ENCODE data around the gene TIGD7. TPM values are rescaled to one million over a fixed set of nuclear protein-coding genes. Genes with fewer than 3 reads are reported as not detected.

TIGD7 gene
- total RNA-seq, 1 donor from 2014 or later = 22.0 TPM

DNA sequence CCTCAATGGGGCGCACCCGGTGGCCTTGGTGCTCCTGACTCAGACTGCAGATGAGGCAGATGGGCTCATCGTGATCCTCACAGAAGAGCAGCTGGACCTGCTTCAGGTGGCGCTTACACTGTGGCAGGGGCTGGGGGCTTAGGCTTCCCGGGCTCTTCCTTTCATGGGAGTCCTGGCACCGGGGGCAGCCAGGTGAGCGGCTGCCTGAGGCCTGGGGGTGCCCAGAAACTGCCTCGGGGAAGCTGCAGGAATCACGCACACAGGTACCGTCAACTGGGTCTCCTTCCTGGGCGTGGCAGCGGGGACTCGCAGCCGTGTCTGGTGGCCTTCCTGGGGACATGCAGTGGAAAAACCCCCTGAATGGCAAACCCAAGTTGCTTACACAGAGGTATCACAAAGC, 55.8 kb downstream of the TIGD7 start:
- no peak for FAIRE-seq
- DNase-seq (ENCODE audit: low spot score in 2 of 2) = no peak

DNA sequence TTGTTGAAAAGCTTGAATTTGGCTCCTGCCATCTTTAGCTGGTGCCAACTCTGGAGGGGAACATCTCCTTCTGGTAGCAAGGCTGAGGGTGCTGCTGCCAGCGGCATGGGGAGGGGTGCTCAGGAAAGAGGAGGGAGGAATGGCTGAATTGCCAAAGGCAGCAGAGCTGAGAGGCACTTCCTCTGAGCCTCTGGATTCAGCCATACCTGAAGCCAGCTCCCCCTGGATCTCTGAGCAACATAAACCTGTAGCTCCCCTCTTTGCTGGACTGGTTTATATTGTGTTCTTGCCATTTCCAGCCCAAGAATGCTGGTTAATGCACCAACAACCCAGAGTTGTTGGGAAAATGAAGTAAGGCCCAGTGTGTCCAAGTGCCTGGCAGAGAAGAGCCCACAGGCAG, 56.2 kb downstream of the TIGD7 start:
- no peak for DNase-seq (ENCODE audit: low spot score in 2 of 2)
- FAIRE-seq = no peak

Other genes with a start within 250 kb of the TIGD7 start
- gene IL32, start 239.8 kb downstream of the TIGD7 start, total RNA-seq = 0.82 TPM
- not detected for gene ZSCAN10, start 206.1 kb downstream of the TIGD7 start, total RNA-seq
- 17.9 TPM for gene ZNF205, start 192.8 kb downstream of the TIGD7 start, total RNA-seq
- gene ZNF213, start 170.4 kb downstream of the TIGD7 start, total RNA-seq = 6.9 TPM
- gene OR1F1, start 117.2 kb downstream of the TIGD7 start, total RNA-seq = 0.41 TPM
- gene ZNF200, start 70.3 kb downstream of the TIGD7 start, total RNA-seq = 16.7 TPM
- gene MEFV, start 48.8 kb downstream of the TIGD7 start, total RNA-seq = under 0.01 TPM
- gene ZNF263, start 21.9 kb downstream of the TIGD7 start, total RNA-seq = 45.7 TPM
- 33.4 TPM for gene ZNF75A, start 67 bp upstream of the TIGD7 start, total RNA-seq
- 0.82 TPM for gene OR2C1, start 50.5 kb upstream of the TIGD7 start, total RNA-seq
- gene ZSCAN32, start 95.6 kb upstream of the TIGD7 start, total RNA-seq = 8.6 TPM
- 10.2 TPM for gene ZNF174, start 95.8 kb upstream of the TIGD7 start, total RNA-seq
- gene ZNF597, start 138.1 kb upstream of the TIGD7 start, total RNA-seq = 4.9 TPM
- 9.4 TPM for gene NAA60, start 138.2 kb upstream of the TIGD7 start, total RNA-seq
- not detected for gene C16orf90, start 190.1 kb upstream of the TIGD7 start, total RNA-seq
- 42.0 TPM for gene CLUAP1, start 195.6 kb upstream of the TIGD7 start, total RNA-seq